GM12872 (cell line): ENCODE data around the gene RUFY3.

Experiments
- TF ChIP-seq, protein P1 (sequence below): IDR thresholded peaks from 3 replicates; pipeline ENCODE4 v1.5.1; 2011; ENCODE audit warnings: low read depth, mild to moderate bottlenecking, low read length, moderate library complexity; ENCODE audit not compliant: insufficient read depth

RUFY3 gene

DNA sequence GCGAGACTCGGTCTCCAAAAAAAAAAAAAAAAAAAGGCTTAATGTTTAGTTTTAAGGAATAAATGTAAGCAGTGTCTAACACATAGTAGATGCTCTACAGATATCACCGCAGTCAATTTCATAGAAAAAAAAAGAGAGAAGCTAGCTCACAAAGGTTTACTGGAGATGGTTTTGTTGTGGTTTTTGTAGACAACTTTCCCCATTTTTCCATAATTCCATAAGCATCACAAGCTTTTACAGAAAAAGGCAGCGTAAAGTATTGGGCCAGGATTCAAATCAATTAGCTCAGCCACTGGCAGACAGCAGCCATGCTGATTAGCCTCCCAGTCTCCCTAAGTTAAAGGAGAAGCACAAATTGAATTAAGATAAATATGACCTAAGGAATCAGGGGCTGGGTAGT lies 116.4 kb downstream of the RUFY3 start:
- TF ChIP-seq, protein P1, sequence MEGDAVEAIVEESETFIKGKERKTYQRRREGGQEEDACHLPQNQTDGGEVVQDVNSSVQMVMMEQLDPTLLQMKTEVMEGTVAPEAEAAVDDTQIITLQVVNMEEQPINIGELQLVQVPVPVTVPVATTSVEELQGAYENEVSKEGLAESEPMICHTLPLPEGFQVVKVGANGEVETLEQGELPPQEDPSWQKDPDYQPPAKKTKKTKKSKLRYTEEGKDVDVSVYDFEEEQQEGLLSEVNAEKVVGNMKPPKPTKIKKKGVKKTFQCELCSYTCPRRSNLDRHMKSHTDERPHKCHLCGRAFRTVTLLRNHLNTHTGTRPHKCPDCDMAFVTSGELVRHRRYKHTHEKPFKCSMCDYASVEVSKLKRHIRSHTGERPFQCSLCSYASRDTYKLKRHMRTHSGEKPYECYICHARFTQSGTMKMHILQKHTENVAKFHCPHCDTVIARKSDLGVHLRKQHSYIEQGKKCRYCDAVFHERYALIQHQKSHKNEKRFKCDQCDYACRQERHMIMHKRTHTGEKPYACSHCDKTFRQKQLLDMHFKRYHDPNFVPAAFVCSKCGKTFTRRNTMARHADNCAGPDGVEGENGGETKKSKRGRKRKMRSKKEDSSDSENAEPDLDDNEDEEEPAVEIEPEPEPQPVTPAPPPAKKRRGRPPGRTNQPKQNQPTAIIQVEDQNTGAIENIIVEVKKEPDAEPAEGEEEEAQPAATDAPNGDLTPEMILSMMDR: no peak

DNA sequence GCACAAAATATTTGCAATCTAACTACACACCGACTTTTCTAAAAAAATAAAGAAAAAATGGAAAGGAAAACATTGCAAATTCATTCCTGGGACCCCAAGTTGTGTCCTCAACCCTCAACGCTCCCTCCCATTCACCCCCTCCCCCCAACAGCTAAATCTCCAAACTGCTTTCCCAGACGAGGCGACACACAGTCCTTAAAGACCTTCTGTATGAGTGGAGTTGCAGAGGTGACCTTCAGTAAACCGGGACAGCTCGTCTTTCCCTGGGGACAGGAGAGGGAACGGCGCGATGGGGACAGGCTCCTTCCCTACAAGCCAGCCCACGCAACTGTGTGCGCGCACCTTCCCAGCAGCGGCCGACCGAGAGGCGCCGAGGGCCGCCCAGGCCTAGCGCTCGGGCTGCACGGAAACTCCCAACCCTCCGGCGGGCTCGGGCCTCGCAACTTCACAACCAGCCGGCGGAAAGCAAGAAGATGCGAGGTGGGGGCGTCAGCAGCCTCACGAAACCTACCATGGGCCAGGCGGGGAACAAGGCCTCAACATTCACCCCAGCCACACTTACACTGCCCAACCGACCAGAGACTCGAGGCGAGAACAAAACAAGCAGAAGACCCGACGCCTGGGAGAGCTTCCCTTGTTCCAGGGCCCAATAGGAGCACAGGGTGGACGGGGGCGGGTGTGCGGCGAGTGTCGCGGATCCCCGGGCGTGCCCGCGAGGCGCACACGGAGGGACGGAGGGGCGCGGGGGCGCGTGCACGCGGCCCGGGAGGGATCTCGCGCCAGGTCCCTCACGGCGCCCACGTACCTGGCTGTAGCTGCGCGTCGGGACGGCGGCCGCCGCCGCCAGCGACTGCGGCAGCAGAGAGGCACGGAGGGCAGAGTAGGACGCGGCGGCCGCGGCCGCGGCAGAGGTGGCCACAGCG lies 117.2 kb downstream of the RUFY3 start:
- TF ChIP-seq, protein P1: no peak

DNA sequence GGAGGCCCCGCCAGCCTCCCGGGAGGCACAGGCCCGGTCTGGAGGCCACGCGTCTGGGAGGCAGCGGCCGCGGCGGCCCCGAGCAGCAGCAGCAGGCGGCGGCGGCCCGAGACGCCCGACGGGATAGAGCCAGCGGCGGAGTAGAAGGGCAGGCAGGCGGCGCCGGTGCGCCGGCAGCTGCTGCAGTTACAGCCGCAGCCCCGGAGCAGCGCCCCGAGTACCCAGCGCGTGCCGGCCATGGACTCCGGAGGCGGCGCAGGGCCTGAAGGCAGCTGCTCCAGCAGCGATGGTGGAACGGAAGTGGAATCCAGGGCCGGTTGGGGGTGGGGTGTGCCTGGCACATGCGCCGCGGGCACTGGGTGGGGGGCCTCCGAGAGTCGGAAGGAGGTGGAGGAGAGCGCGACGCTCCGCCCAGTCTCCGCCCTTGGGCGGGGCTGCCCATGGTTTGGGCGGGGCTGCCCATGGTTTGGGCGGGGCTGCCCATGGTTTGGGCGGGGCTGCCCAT lies 117.9 kb downstream of the RUFY3 start, which contains the start of gene GRSF1:
Gene GRSF1, minus strand, starts transcription at position 302 of the 505 bp plus-strand sequence. Its CDS starts 63 bp downstream, at position 239.
- TF ChIP-seq, protein P1: peak; percentile 26; the same call in 1 of the 3 replicates

DNA sequence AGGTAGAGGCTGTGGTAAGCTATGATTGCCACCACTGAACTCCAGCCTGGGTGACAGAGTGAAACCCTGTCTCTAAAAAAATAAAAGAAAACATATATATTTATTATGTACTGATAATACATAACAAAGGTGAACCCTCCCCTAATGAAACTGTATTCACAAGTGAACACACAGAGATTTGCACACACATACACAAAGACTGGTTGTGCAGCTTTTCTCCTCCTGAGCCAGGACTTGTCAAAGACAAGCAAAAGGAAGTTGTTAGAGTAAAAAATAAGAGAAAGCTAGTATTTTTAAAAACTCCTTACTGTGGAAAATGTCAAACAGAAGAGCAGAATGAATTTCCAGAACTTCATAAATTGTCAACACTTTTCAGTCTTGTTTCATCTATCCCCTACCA lies 119.4 kb downstream of the RUFY3 start:
- TF ChIP-seq, protein P1: no peak

DNA sequence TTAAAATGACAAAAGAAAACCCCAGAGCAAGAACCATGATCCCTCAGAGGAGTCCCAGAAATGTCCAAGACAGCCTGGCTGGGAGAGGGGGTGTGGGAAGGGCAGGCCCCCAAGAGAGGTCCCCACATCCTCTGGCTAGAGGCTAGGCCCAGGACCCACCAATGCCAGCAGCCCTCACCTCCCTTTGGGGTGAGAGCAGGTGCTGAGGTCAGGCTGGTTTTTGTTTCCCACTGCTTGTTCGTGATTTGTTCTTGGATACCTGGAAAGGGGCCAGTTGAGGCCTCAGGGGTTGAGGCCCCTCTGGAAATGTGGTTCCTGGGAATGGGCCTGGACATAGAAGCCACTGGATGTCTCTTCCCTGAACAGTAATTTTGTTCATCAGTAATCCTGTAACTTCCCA lies 120.2 kb downstream of the RUFY3 start:
- TF ChIP-seq, protein P1: no peak

DNA sequence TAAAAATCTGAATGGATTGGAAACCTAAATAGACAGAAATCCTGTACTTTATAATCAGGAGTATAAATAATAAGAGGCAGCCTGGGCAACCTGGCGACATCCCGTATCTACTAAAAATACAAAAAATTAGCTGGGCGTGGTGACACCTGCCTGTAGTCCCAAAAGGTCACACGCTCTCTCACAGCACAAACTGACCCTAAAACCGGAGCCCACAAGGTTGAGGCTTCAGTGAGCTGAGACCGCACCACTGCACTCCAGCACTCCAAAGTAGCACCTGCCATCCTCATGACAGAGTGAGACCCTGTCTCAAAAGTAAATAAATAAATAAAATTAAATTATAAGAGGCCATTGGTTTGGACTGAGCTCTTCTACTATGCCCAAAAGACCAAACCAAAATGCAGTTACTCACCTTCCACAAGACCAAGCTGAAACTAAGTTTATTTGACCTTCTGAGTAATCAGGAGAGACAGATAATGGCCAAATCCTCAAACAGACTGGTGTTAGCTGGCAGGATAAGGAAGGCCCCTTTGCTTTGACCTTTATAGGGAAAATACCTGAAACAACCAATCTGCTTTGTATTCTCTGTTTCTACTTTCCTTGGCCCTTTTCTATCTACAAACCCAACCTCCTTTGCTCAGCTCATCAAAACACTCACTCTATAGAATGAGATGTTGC lies 121.1 kb downstream of the RUFY3 start:
- TF ChIP-seq, protein P1: no peak

DNA sequence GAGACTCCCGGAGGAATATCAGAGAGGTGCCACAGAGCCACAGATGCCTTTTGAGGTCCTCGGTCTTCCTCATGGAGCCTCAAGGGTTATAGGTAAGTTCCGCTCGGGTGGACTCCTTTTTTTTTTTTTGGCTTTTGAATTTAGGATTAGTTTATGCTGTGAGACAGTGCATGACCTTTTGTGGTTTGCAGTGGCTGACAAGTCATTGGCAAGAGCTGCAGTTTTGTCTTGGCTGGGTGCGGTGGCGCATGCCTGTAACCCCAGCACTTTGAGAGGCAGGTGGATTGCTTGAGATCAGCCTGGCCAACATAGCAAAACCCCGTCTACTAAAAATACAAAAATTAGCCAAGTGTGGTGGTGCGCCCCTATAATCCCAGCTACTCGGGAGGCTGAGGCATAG lies 122.4 kb downstream of the RUFY3 start:
- TF ChIP-seq, protein P1: no peak
